NCI-H2081 treated with DMSO at 0.1 percent for 48 hours (cell line): ENCODE measurements around the gene CALML3.
"Not testable (repeated sequence)": the region's sequence is repeated elsewhere in the genome, so short reads cannot be mapped to it uniquely, and the experiment has no call there.

ENCODE experiments used
- DNase-seq: peaks from one replicate; lab custom pipeline; 2025; lab: John Stamatoyannopoulos, UW

The CALML3 gene

DNA sequence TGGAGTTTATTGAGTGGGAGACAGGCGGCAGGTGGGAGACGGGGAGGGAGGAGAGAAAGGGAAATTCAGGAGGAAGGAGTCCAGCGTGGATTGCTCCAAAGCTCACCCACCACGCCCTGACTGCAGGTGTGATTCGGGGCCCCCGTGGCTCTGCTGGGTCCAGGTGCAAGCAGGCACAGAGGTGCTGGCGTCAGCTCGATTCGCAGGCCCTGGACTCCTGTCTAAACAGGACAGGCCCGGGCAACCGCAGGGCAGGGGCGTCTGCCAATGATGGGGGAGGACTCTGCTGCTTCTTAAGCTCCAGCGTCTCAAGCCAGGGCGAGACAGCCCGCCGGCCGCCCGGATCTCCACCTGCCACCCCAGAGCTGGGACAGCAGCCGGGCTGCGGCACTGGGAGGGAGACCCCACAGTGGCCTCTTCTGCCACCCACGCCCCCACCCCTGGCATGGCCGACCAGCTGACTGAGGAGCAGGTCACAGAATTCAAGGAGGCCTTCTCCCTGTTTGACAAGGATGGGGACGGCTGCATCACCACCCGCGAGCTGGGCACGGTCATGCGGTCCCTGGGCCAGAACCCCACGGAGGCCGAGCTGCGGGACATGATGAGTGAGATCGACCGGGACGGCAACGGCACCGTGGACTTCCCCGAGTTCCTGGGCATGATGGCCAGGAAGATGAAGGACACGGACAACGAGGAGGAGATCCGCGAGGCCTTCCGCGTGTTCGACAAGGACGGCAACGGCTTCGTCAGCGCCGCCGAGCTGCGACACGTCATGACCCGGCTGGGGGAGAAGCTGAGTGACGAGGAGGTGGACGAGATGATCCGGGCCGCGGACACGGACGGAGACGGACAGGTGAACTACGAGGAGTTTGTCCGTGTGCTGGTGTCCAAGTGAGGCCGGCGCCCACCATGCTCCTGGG lies at the start of gene CALML3:
TSS of gene CALML3 (plus strand) at position 321 of the 920 bp plus-strand sequence. CDS start at position 446, 125 bp downstream.
- DNase-seq: no peak

GRCh38 chr10:5475088-5475487 lies 49.7 kb upstream of the CALML3 start:
- not testable (repeated sequence) for DNase-seq

DNA sequence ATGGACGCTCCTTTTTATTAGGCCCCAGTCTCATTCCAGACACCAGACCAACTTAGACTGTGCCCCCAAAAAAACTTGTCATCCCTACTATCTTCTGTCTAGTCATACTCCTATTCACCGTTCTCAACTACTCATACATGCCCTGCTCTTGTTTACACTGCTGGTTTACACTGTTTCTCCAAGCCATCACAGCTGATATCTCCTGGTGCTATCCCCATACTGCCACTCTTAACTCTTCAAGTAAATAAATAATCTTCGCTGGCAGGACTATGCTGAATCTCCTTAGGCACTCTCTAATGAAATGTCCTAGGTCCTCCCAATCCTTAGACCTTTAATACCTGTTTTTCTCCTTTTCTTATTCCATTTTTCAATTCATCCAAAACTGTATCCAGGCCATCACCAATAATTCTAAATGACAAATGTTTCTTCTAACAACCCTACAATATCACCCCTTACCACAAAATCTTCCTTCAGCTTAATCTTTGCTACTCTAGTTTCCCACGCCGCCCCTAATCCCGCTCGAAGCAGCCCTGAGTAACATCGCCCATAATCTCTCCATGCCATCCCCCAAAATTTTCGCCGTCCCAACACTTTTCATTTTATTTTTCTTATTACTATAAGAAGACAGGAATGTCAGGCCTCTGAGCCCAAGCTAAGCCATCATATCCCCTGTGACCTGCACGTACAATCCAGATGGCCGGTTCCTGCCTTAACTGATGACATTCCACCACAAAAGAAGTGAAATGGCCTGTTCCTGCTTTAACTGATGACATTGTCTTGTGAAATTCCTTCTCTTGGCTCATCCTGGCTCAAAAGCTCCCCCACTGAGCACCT lies 48.6 kb upstream of the CALML3 start:
- not testable (repeated sequence) for DNase-seq

- no peak for DNase-seq
Measured at GRCh38 chr10:5476918-5477525, 47.7 kb upstream of the CALML3 start.

DNA sequence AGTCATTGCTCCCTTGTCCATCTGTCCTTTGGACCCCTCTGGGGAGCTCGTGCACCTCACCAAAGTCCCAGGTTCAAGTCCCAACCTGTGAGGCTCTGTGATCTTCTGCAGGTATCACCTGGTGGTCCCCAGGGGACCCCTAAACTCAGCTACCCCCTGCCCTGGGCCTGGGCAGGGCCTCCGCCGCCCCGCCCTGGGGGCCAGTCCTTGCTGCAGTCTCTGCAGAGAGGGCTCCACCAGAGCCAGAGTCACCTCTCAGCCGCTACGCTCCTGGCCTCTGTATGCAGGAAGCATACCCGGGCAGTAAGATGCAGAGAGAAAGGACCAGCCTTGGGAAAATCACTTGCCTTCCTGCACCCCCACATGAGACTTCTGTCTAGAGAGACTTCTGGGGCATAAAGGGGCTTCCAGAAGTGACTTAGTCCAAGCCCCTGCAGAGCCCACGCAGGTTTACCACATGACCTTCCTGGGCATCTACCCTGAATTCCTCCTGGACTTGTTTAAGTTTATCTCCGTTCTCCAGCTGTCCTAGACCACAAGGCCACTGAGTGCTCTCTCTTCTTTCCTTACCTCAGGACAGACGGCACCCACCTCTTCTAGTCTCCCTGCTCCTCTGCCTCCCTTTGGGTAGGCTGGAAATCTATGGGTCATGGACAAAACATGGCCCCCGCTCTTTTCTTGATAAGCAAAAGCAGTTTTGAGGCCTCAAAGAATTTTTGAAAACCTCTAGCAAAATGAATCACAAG lies 46.6 kb upstream of the CALML3 start:
- DNase-seq: no peak

GRCh38 chr10:5478694-5479305 lies 46.0 kb upstream of the CALML3 start:
- DNase-seq: no peak

DNA sequence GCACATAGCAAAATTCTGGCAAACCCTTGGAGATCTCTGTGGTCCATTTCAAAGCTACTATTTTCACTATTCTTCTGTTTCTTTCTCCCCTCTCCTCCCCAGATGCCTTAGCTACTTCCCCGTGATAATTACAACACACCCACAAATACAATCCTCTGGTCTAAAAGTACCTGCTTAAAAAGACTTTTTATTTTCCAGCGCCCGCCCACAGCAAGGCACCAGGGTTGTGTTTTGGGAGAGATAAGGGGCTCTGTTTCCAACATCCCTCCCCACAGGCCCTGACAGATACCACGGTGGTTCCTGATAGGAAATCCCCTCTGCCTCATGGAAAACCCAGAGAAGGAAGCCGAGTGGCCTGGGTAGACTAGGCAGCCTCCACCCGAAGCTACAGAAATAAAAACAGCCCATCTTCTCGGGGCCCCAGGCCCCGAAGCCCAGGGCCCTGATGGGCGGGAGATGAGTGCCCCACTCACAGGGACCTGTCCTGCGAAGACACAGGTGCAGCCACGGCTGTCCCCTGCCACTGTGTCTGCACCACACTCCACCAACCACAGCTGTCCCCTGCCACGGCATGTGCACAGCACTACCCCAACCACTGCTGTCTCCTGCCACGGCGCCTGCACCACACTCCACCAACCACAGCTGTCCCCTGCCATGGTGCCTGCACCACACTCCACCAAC lies 45.1 kb upstream of the CALML3 start:
- DNase-seq: no peak

- no peak for DNase-seq
Measured at GRCh38 chr10:5480162-5480941, 44.4 kb upstream of the CALML3 start.

GRCh38 chr10:5481121-5481520 lies 43.6 kb upstream of the CALML3 start:
- DNase-seq: no peak

GRCh38 chr10:5482016-5482415 lies 42.7 kb upstream of the CALML3 start:
- no peak for DNase-seq

DNA sequence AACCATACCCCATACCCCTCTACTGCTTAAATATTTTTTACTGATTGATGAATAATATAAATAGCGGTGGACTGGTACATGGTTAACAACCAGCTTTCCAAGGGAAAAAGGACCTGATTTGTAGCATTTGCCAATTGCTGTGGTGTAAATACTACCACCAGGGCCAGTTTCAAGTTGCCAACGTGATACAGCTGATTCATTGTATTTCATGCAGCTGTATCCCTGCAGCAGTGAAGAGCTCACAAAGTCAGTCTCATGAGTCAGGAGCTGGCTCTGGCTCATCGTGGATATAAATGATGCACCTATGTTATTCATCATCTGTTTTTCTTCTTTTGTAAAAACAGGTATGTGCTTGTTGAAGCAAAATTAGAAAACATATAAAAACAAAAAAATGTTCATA lies 40.6 kb upstream of the CALML3 start:
- DNase-seq: no peak

- DNase-seq: no peak
Measured at GRCh38 chr10:5485290-5485689, 39.5 kb upstream of the CALML3 start.

DNA sequence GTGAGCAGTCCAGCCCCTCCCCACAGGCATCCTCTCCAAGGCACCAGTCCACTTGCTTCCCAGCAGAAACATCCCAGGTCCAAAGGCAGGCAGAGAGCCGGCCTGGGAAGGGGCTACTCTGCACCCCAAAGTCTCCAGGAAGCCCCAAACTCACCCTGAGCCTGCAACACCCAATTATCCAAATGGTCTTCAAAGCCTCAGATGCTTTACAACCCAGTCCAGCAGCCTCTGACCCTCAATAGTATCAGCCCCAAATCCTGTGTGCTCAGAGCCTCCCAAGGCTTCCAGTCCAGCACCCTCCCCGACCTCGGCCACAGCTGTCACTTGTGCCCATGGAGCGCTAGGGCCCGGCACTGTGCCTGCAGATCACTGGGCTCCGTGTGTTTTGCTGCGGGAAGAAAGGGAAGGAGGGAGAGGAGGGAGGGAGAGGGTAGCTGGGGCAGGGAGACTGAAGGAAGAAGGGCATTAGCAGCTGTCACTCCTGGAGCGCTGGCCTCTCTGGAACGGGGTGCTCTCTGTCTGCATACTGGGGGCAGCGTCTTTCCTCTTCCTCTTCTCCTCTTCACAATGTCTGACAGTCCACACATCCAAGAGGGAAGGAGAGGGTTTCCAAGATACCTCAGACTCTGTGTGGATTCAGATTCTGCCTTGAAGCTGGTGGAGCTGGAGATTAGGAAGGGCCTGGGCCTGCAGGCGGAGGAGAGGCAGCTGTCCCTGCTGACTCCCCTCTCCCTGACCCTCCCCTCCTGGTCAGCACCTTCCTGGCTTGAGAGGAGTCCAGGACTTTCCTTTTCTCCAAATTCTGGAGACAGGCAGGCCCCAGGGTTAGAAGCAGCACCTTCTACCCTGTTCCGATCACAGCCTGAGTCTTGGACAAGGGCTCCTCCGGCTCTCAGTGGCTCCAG lies 38.6 kb upstream of the CALML3 start:
- no peak for DNase-seq

- no peak for DNase-seq
Measured at GRCh38 chr10:5486853-5487235, 37.9 kb upstream of the CALML3 start.

GRCh38 chr10:5488272-5489161 lies 36.2 kb upstream of the CALML3 start:
- DNase-seq: no peak

DNA sequence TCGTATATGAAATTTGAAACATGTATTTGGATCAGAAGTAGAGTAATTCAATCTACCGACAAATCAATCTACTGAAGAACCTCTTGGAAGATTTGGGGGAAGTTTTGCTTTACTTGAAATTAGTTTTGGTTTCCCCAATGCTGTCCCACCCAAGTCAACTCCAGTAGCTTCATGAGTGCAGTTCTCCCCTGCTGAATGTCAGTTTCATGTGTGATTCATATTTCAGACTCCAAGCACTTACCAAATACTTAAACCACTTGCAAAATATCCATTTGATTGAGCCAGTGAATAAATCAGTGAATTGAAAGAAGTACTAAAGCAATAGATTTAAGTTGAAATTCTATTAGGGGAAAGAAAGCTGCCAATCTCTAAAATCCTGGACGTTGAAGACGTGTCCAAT lies 34.7 kb upstream of the CALML3 start:
- DNase-seq: no peak

- DNase-seq: no peak
Measured at GRCh38 chr10:5490698-5491464, 33.9 kb upstream of the CALML3 start.
